ACHN (cell line): ENCODE data around the gene CT47A7.
"Not testable (repeated sequence)": the region's sequence is repeated elsewhere in the genome, so short reads cannot be mapped to it uniquely, and the experiment has no call there.

Experiments used
- DNase-seq: peaks from one replicate; pipeline ENCODE4 v3.0.0-alpha.2; 2015
- in situ Hi-C: cut with HindIII; loops from 2 replicates; pipeline ENCODE4 v1.10.0; 2017; ENCODE audit warnings: low sequenced_read_pairs, low pct_ligation_motif_present, low pct_unique_long_range_greater_than_20kb

CT47A7 gene

GRCh38 chrX:120956500-120956899, at the start of gene CT47A7:
Gene CT47A7, minus strand, starts transcription at chrX:120956600. Its CDS starts 255 bp downstream, at chrX:120956345.
- in situ Hi-C loops, DNase-seq: not testable (repeated sequence)

GRCh38 chrX:121000589-121000988, 44.2 kb upstream of the CT47A7 start:
- DNase-seq = peak; percentile 7
- in situ Hi-C loops = no loop called here

- in situ Hi-C loops = no loop called here
These were observed 43.0 kb upstream of the CT47A7 start for GRCh38 chrX:120999413-120999812.

GRCh38 chrX:120985660-120986059, 29.3 kb upstream of the CT47A7 start, which contains the start of gene CT47A1:
Gene CT47A1, minus strand, starts transcription at chrX:120985760. Its CDS starts 231 bp downstream, at chrX:120985529.
- in situ Hi-C loops, DNase-seq: not testable (repeated sequence)

More at GRCh38 chrX:120999413-120999812, 43.0 kb upstream of the CT47A7 start:
- DNase-seq = no peak
